Stomach (tissue), 9 donors: ENCODE measurements around the gene RHOD. TPM values are rescaled to one million over a fixed set of nuclear protein-coding genes. Genes with fewer than 3 reads are reported as not detected.

ENCODE experiments used
- DNase-seq, 2 donors: peaks; one replicate each; pipeline versions ENCODE4 v3.0.0 to v3.0.0-alpha.2; 2013 to 2019
- H3K27ac ChIP-seq, 5 donors: fragments of 200-600 bp in 4 of 5; sonication (generic) in 4 of 5; one replicate each; pipeline ENCODE4 v1.5.1; 2013 to 2019; ENCODE audit warnings: mild to moderate bottlenecking in 1 of 5, moderate library complexity in 1 of 5
- H3K27me3 ChIP-seq, 3 donors: fragments of 200-600 bp; sonication (generic); one replicate each; pipeline ENCODE4 v1.5.1; 2017 to 2019; ENCODE audit warnings: mixed run types in 1 of 3
- H3K36me3 ChIP-seq, 4 donors: fragments of 200-600 bp; sonication (generic); 1 replicate in 3 of 4; 2 replicates in 1 of 4; pipeline ENCODE4 v1.5.1; 2016 to 2019
- H3K4me1 ChIP-seq, 4 donors: fragments of 200-600 bp; sonication (generic); one replicate each; pipeline ENCODE4 v1.5.1; 2016 to 2019
- H3K4me3 ChIP-seq, 4 donors: fragments of 200-600 bp; sonication (generic) in 3 of 4; one replicate each; pipeline ENCODE4 v1.5.1; 2016 to 2019; ENCODE audit warnings: mild to moderate bottlenecking in 1 of 4
- H3K9me3 ChIP-seq, 4 donors: fragments of 200-600 bp; sonication (generic); one replicate each; pipeline ENCODE4 v1.5.1; 2016 to 2019
- CTCF ChIP-seq, 7 experiments: fragments of 450-650 bp in 4 of 7; fragments of 200-600 bp in 3 of 7; sonication (generic) in 3 of 7; IDR thresholded peaks; one replicate each; pipeline ENCODE4 v1.5.1; 2016 to 2019; ENCODE audit warnings: antibody characterized with exemption in 7 of 7, control low read depth in 2 of 7, mild to moderate bottlenecking in 1 of 7
- EP300 ChIP-seq: sonication (generic); formaldehyde crosslinking; IDR thresholded peaks from one replicate; pipeline ENCODE4 v1.6.1; 2017; ENCODE audit warnings: antibody characterized with exemption
- POLR2A ChIP-seq, 4 donors: fragments of 450-650 bp; IDR thresholded peaks; one replicate each; pipeline ENCODE4 v1.6.1; 2016; ENCODE audit warnings: antibody characterized with exemption in 4 of 4, control low read depth in 2 of 4, mild to moderate bottlenecking in 1 of 4, moderate library complexity in 1 of 4
- POLR2AphosphoS5 ChIP-seq, 3 donors: sonication (generic); formaldehyde crosslinking; IDR thresholded peaks; one replicate each; pipeline ENCODE4 v1.6.1; 2016; ENCODE audit warnings: antibody characterized with exemption in 3 of 3
- WGBS, 5 donors: extraction: QIAGEN DNeasy Blood & Tissue Kit in 3 of 5; methylation state at CpG; one replicate each; pipeline versions ENCODE4 v1.1.5 to v1.1.7; 2013 to 2018; 5-methylcytosine and 5-hydroxymethylcytosine counted together
- intact Hi-C: fragments of 100-400 bp; cut with DNase I; formaldehyde crosslinking; loops from one replicate; pipeline ENCODE4 v1.15.1; 2023; ENCODE audit warnings: low total_unique reads
- polyA plus RNA-seq, 3 donors: library from polyadenylated mRNA; stranded (reverse); fragments of 200-250 nt; gene quantifications; one replicate each; pipeline ENCODE4 v1.2.3, GENCODE V29; 2013
- total RNA-seq, 5 donors: library from RNA; depleted of rRNA; stranded (reverse); fragments of >200 nt; gene quantifications; one replicate each; pipeline versions ENCODE4 v1.1.0 to v1.2.3, GENCODE V29; 2014 to 2016
- donor health status: healthy with polysubstance abuse.
- donor health status: Bipolar disorder and iron deficiency.
- donor health status: healthy.

The RHOD gene
- total and polyA plus RNA-seq, 8 donors, result 1.2 to 46.8 (median 36.4) TPM

GRCh38 chr11:67045314-67045713, 11.3 kb upstream of the RHOD start:
- Histone ChIP-seq H3K27me3 (peaks cover 0 to 9% (median 0%) of the 10 kb centered on the region in 3 donors), H3K4me1 (no peaks in the 10 kb centered on the region), H3K9me3 (no peaks in the 10 kb centered on the region), H3K27ac (no peak overlapping the region), H3K36me3 (no peaks in the 10 kb centered on the region), H3K4me3 (no peak overlapping the region)
- TF ChIP-seq CTCF (IDR thresholded peaks at IDR 0.05) (no peak), EP300 (no peak), POLR2AphosphoS5 (IDR thresholded peaks at IDR 0.05) (no peak), POLR2A (IDR thresholded peaks at IDR 0.05) (no peak)
- intact Hi-C loops, result no loop called here
- WGBS, 5 donors, result 66 to 76% (median 69%) methylated on average over 14 of the region's 14 CpGs
- no peak for DNase-seq

DNA sequence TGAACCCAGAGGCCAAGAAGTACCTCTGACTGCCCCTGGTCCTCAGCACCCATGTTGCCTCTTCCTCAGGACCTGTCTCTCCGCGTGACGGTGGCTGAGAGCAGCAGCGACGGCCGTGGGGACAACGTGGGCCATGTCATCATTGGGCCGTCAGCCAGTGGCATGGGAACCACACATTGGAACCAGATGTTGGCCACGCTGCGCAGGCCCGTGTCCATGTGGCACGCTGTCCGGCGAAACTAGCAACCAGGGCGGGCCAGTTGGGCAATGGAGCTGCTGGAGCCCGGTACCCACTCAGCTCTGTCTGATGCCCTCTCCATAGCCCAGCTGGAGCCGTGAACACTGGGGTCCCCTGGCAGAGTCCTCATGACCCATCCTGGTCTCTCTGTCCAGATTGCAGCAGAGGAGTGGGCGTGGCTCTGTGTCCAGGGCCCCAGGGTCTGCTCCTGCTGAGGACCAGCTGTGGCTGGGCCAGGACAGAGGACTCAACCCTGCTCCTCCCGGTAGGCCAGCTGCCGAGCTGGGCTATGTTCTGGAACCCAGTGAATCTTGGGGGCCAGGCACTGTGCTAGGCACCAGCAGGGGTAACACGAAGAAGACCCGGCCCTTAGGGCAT, 8.0 kb upstream of the RHOD start:
- no peak for TF ChIP-seq POLR2AphosphoS5 (IDR thresholded peaks at IDR 0.05)
- TF ChIP-seq CTCF (IDR thresholded peaks at IDR 0.05), result no peak
- TF ChIP-seq POLR2A (IDR thresholded peaks at IDR 0.05), result no peak
- TF ChIP-seq EP300, result no peak
- Histone ChIP-seq H3K36me3 (no peaks in the 10 kb centered on the region), H3K4me3 (no peak overlapping the region), H3K27me3 (peaks cover 0 to 13% (median 0%) of the 10 kb centered on the region in 3 donors), H3K27ac (no peak overlapping the region), H3K4me1 (peaks cover 0 to 10% (median 2%) of the 10 kb centered on the region in 4 donors), H3K9me3 (no peaks in the 10 kb centered on the region)
- DNase-seq, result no peak
- 87 to 96% (median 93%) methylated on average over 8 to 22 of the region's 22 CpGs for WGBS, 5 donors
- intact Hi-C loops, result no loop called here

DNA sequence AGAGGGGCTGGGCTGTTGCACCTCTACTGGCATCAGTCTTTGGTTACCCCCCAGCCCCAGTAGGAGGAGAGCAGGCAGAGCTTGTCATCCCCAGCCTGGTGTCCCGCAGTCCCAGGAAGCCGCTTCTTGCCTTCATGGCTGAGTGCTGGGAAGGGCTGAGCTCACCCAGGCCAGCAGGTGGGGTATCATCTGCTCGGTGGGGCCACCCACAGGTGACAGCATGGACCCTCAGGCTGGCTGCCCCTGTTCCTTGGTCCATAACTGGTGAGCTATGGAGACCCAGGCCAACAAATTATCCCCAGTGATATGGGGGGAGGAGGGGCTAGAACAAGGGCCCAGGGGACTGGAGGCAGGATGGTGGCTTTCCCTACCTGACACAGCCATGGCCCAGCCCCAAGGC, 6.5 kb upstream of the RHOD start:
- Histone ChIP-seq H3K4me3 (no peak overlapping the region), H3K4me1 (peaks cover 10 to 25% (median 15%) of the 10 kb centered on the region in 4 donors), H3K36me3 (no peaks in the 10 kb centered on the region), H3K27ac (no peak overlapping the region), H3K9me3 (no peaks in the 10 kb centered on the region), H3K27me3 (peaks cover 0 to 4% (median 0%) of the 10 kb centered on the region in 3 donors)
- 33 to 92% (median 89%) methylated on average over 1 to 3 of the region's 3 CpGs for WGBS, 5 donors
- intact Hi-C loops, result no loop called here
- no peak for DNase-seq
- TF ChIP-seq POLR2A (IDR thresholded peaks at IDR 0.05) (no peak), POLR2AphosphoS5 (IDR thresholded peaks at IDR 0.05) (no peak), CTCF (IDR thresholded peaks at IDR 0.05) (no peak)

DNA sequence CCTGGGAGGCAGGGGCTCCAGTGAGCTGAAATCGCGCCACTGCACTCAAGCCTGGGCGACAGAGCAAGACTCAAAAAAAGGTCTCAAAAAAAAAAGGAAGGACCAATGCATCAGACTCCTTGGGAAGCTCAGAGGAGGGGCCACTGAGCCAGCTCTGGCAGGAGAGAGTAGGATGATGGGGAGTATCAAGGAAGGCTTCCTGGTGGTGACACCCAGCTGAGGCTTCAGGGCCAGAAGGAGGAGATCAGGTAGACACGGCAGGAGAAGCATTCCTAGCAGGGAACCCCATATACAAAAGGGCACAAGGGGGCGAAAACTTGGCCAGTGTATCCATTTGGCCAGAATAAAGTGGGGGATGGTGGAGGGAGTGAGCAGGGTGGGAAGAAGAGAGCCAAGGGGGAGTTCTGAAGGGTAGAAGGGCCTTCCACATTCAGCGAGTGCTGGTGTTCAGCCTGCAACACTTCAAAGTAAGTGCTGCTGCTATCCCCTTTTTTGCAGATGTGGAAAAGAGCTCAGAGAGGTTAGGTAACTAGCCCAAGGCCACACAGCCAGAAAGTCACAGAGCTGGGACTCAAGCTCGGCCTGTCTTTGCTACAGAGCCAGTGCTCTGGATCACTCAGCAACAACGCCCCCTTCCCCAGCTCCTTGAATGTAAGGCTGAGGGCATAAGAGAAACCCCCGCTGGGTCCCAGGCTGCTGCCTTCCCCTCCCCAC, 5.3 kb upstream of the RHOD start:
- H3K4me1 ChIP-seq, result peaks cover 22 to 37% (median 27%) of the 10 kb centered on the region in 4 donors
- 84 to 93% (median 90%) methylated on average over 9 of the region's 9 CpGs for WGBS, 5 donors
- H3K36me3 ChIP-seq, result no peaks in the 10 kb centered on the region
- intact Hi-C loops, result no loop called here
- TF ChIP-seq POLR2AphosphoS5 (IDR thresholded peaks at IDR 0.05) (no peak), CTCF (IDR thresholded peaks at IDR 0.05) (no peak), POLR2A (IDR thresholded peaks at IDR 0.05) (no peak), EP300 (no peak)
- H3K27ac ChIP-seq, result no peak overlapping the region
- DNase-seq, result no peak
- H3K9me3 ChIP-seq, result no peaks in the 10 kb centered on the region
- H3K4me3 ChIP-seq, result no peak overlapping the region
- peaks cover 0 to 10% (median 0%) of the 10 kb centered on the region in 3 donors for H3K27me3 ChIP-seq
